Measurements from ENCODE around the gene IMP4.

GRCh38 chr2:130318906-130319305 is 23.8 kb upstream of the IMP4 start:
- TF ChIP-seq CTCF (IDR thresholded peaks at IDR 0.05; ENCODE audit: insufficient read depth, low read length, poor library complexity, severe bottlenecking) (no peak), EZH2phosphoT487 (conservative IDR thresholded peaks at IDR 0.05; ENCODE audit: low read length) (no peak)

All from SU-DHL-6 (cell line).